ENCODE data around the gene ZNG1F. TPM values are rescaled to one million over a fixed set of nuclear protein-coding genes. Genes with fewer than 3 reads are reported as not detected.
"Not testable (repeated sequence)": the region's sequence is repeated elsewhere in the genome, so short reads cannot be mapped to it uniquely, and the experiment has no call there.

The ZNG1F gene
- 1 to 10 TPM; 2.6 to 9.0 (median 3.6) TPM for total RNA-seq (2021; fragmentation: NEBNext Ultra II Directional; extraction: Animal tissue kit (Norgen Biotek cat#: 25700))
- long read RNA-seq, partial matches to known transcripts = 17 of 24 reads
- long read RNA-seq, other reads (novel, unspliced or antisense) = 7 of 24 reads

GRCh38 chr9:41189217-41189616, at the start of gene ZNG1F:
ZNG1F (minus strand) TSS chr9:41189317; CDS start chr9:41189258, 59 bp downstream.
- not testable (repeated sequence) for DNase-seq; H3K36me3 Mint-ChIP-seq (ENCODE audit: low read depth); H3K9me3 Mint-ChIP-seq; H3K4me1 Mint-ChIP-seq (ENCODE audit: low read depth); H3K27ac Mint-ChIP-seq; H3K27me3 Mint-ChIP-seq (ENCODE audit: insufficient read depth); H3K4me3 Mint-ChIP-seq

- peaks cover 37% of the 10 kb centered on the region for H3K9me3 Mint-ChIP-seq
- H3K27ac Mint-ChIP-seq; H3K27me3 Mint-ChIP-seq (ENCODE audit: insufficient read depth); H3K36me3 Mint-ChIP-seq (ENCODE audit: low read depth); DNase-seq; H3K4me3 Mint-ChIP-seq; H3K4me1 Mint-ChIP-seq (ENCODE audit: low read depth): not testable (repeated sequence)
These were observed 48.1 kb upstream of the ZNG1F start for GRCh38 chr9:41237110-41237749.

GRCh38 chr9:41236486-41237109, 47.5 kb upstream of the ZNG1F start:
- H3K27ac Mint-ChIP-seq; H3K36me3 Mint-ChIP-seq (ENCODE audit: low read depth); H3K4me1 Mint-ChIP-seq (ENCODE audit: low read depth); H3K27me3 Mint-ChIP-seq (ENCODE audit: insufficient read depth); DNase-seq; H3K4me3 Mint-ChIP-seq: not testable (repeated sequence)
- H3K9me3 Mint-ChIP-seq = peaks cover 37% of the 10 kb centered on the region

- H3K4me3 Mint-ChIP-seq; DNase-seq; H3K36me3 Mint-ChIP-seq (ENCODE audit: low read depth); H3K27ac Mint-ChIP-seq; H3K27me3 Mint-ChIP-seq (ENCODE audit: insufficient read depth); H3K4me1 Mint-ChIP-seq (ENCODE audit: low read depth): not testable (repeated sequence)
- peaks cover 27% of the 10 kb centered on the region for H3K9me3 Mint-ChIP-seq
These were observed 46.0 kb upstream of the ZNG1F start for GRCh38 chr9:41234811-41235805.

- H3K4me3 Mint-ChIP-seq; H3K36me3 Mint-ChIP-seq (ENCODE audit: low read depth); H3K27me3 Mint-ChIP-seq (ENCODE audit: insufficient read depth); H3K27ac Mint-ChIP-seq; H3K4me1 Mint-ChIP-seq (ENCODE audit: low read depth); DNase-seq: not testable (repeated sequence)
- H3K9me3 Mint-ChIP-seq = peaks cover 24% of the 10 kb centered on the region
These were observed 45.1 kb upstream of the ZNG1F start for GRCh38 chr9:41234221-41234620.

- not testable (repeated sequence) for H3K27me3 Mint-ChIP-seq (ENCODE audit: insufficient read depth); H3K4me3 Mint-ChIP-seq; H3K27ac Mint-ChIP-seq; H3K36me3 Mint-ChIP-seq (ENCODE audit: low read depth); DNase-seq; H3K4me1 Mint-ChIP-seq (ENCODE audit: low read depth)
- peaks cover 21% of the 10 kb centered on the region for H3K9me3 Mint-ChIP-seq
These were observed 43.2 kb upstream of the ZNG1F start for GRCh38 chr9:41232326-41232725.

- not testable (repeated sequence) for H3K9me3 Mint-ChIP-seq; H3K27ac Mint-ChIP-seq; H3K4me1 Mint-ChIP-seq (ENCODE audit: low read depth); DNase-seq; H3K36me3 Mint-ChIP-seq (ENCODE audit: low read depth); H3K4me3 Mint-ChIP-seq; H3K27me3 Mint-ChIP-seq (ENCODE audit: insufficient read depth)
These were observed 41.3 kb upstream of the ZNG1F start for GRCh38 chr9:41230418-41230817.

- Mint-ChIP-seq H3K9me3 (peaks cover 4% of the 10 kb centered on the region), H3K36me3 (ENCODE audit: low read depth) (no peaks in the 10 kb centered on the region), H3K4me1 (ENCODE audit: low read depth) (no peaks in the 10 kb centered on the region), H3K27me3 (ENCODE audit: insufficient read depth) (no peaks in the 10 kb centered on the region), H3K4me3 (no peak overlapping the region), H3K27ac (no peak overlapping the region)
- DNase-seq = no peak
- TF ChIP-seq CTCF (IDR thresholded peaks at IDR 0.05) = no peak
These were observed 40.6 kb upstream of the ZNG1F start for GRCh38 chr9:41229408-41230401.

GRCh38 chr9:41219831-41220230, 30.7 kb upstream of the ZNG1F start:
- H3K4me3 Mint-ChIP-seq; DNase-seq; H3K27ac Mint-ChIP-seq; H3K4me1 Mint-ChIP-seq (ENCODE audit: low read depth); H3K36me3 Mint-ChIP-seq (ENCODE audit: low read depth); H3K27me3 Mint-ChIP-seq (ENCODE audit: insufficient read depth); H3K9me3 Mint-ChIP-seq: not testable (repeated sequence)

- not testable (repeated sequence) for H3K4me3 Mint-ChIP-seq; H3K9me3 Mint-ChIP-seq; DNase-seq; H3K27me3 Mint-ChIP-seq (ENCODE audit: insufficient read depth); H3K4me1 Mint-ChIP-seq (ENCODE audit: low read depth); H3K27ac Mint-ChIP-seq; H3K36me3 Mint-ChIP-seq (ENCODE audit: low read depth)
These were observed 678 bp downstream of the ZNG1F start for GRCh38 chr9:41188439-41188838.

- H3K9me3 Mint-ChIP-seq; H3K4me3 Mint-ChIP-seq; H3K4me1 Mint-ChIP-seq (ENCODE audit: low read depth); H3K27ac Mint-ChIP-seq; H3K36me3 Mint-ChIP-seq (ENCODE audit: low read depth); H3K27me3 Mint-ChIP-seq (ENCODE audit: insufficient read depth); DNase-seq: not testable (repeated sequence)
These were observed 14.1 kb downstream of the ZNG1F start for GRCh38 chr9:41174994-41175393.

Data from HFFc6 (cell line).